Sigmoid colon (tissue), 4 donors: ENCODE measurements around the gene PLCG1.

ENCODE experiments used
- EP300 ChIP-seq, 4 donors: sonication (generic); formaldehyde crosslinking; IDR thresholded peaks; one replicate each; pipeline ENCODE4 v1.6.1; 2017; ENCODE audit warnings: antibody characterized with exemption in 4 of 4
- POLR2A ChIP-seq, 2 donors: fragments of 450-650 bp; IDR thresholded peaks; one replicate each; pipeline ENCODE4 v1.6.1; 2016; ENCODE audit warnings: antibody characterized with exemption in 2 of 2, mild to moderate bottlenecking in 2 of 2, moderate library complexity in 2 of 2
- TF ChIP-seq, protein P1 (sequence below), 4 experiments: fragments of 450-650 bp in 3 of 4; fragments of 200-600 bp in 1 of 4; IDR thresholded peaks; one replicate each; pipeline ENCODE4 v1.5.1; 2016 to 2019; ENCODE audit warnings: antibody characterized with exemption in 4 of 4, mild to moderate bottlenecking in 3 of 4, moderate library complexity in 2 of 4

- TF ChIP-seq EP300 (IDR thresholded peaks at IDR 0.05) = no peak
- TF ChIP-seq, protein P1, sequence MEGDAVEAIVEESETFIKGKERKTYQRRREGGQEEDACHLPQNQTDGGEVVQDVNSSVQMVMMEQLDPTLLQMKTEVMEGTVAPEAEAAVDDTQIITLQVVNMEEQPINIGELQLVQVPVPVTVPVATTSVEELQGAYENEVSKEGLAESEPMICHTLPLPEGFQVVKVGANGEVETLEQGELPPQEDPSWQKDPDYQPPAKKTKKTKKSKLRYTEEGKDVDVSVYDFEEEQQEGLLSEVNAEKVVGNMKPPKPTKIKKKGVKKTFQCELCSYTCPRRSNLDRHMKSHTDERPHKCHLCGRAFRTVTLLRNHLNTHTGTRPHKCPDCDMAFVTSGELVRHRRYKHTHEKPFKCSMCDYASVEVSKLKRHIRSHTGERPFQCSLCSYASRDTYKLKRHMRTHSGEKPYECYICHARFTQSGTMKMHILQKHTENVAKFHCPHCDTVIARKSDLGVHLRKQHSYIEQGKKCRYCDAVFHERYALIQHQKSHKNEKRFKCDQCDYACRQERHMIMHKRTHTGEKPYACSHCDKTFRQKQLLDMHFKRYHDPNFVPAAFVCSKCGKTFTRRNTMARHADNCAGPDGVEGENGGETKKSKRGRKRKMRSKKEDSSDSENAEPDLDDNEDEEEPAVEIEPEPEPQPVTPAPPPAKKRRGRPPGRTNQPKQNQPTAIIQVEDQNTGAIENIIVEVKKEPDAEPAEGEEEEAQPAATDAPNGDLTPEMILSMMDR (IDR thresholded peaks at IDR 0.05) = no peak
- TF ChIP-seq POLR2A (IDR thresholded peaks at IDR 0.05) = no peak
These were observed 28.8 kb upstream of the PLCG1 start for GRCh38 chr20:41108531-41108930.
